Spinal cord (tissue), 10 donors: ENCODE results near the gene PSMA5. TPM values are rescaled to one million over a fixed set of nuclear protein-coding genes. Genes with fewer than 3 reads are reported as not detected.

Experiments
- DNase-seq, 6 donors: peaks; one replicate each; pipeline versions ENCODE4 v3.0.0 to v3.0.0-alpha.2; 2013 to 2015; ENCODE audit warnings: low spot score in 6 of 6, low read depth in 4 of 6
- H3K27ac ChIP-seq: one replicate; pipeline ENCODE4 v1.5.1; 2013; ENCODE audit warnings: low read depth, low read length, control low read depth
- H3K27me3 ChIP-seq: one replicate; pipeline ENCODE4 v1.6.1; 2013; ENCODE audit warnings: low read length; ENCODE audit not compliant: control insufficient read depth, insufficient read depth
- H3K36me3 ChIP-seq: one replicate; pipeline ENCODE4 v1.6.1; 2013; ENCODE audit warnings: low read length; ENCODE audit not compliant: control insufficient read depth, insufficient read depth
- H3K4me1 ChIP-seq: one replicate; pipeline ENCODE4 v1.6.1; 2013; ENCODE audit warnings: low read length; ENCODE audit not compliant: control insufficient read depth, insufficient read depth
- H3K4me3 ChIP-seq: one replicate; pipeline ENCODE4 v1.5.1; 2013; ENCODE audit warnings: low read depth, low read length, control low read depth
- H3K9me3 ChIP-seq: one replicate; pipeline ENCODE4 v1.6.1; 2013; ENCODE audit warnings: low read length; ENCODE audit not compliant: control insufficient read depth, insufficient read depth
- WGBS: methylation state at CpG from one replicate; pipeline ENCODE4 v1.1.5; 2013; ENCODE audit warnings: missing lambda C conversion rate; ENCODE audit not compliant: insufficient coverage; 5-methylcytosine and 5-hydroxymethylcytosine counted together
- polyA plus RNA-seq, 2 donors: library from polyadenylated mRNA; unstranded; fragments of 120-200 nt; gene quantifications; one replicate each; pipeline ENCODE4 v1.2.1, GENCODE V29; 2013; ENCODE audit not compliant: insufficient read length in 2 of 2
- total RNA-seq, 2 donors: library from RNA; depleted of rRNA in 1 of 2; stranded (reverse); fragments of 120-200 nt in 1 of 2; fragments of >200 nt in 1 of 2; gene quantifications; one replicate each; pipeline versions ENCODE4 v1.2.3 to v1.2.4, GENCODE V29; 2013 to 2014
- donor health status: healthy.

Gene PSMA5
- total and polyA plus RNA-seq, 4 donors, result 33.3 to 86.0 (median 68.8) TPM

DNA sequence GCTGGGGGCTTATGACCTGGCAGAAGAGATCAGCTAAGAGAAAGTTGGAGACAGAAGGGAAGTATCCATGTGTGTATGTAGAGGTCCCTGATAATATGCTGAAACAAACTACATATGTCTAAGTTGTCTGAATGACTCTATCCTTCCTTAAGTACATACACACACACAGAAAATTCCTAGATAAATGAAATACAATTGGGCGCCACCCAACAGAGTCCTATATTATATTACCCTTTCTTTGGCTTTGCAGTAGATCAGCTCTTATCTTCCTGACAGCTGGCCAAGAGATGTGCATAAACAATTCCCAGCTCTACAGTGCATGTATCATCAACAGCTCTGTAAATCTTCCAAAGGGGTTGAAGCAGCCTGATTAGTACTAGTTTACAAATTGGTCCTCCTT lies 68.6 kb downstream of the PSMA5 start:
- no peaks in the 10 kb centered on the region for H3K4me1 ChIP-seq
- no peaks in the 10 kb centered on the region for H3K9me3 ChIP-seq
- 80% methylated on average over 1 of the region's 1 CpG for WGBS
- no peaks in the 10 kb centered on the region for H3K27me3 ChIP-seq
- no peaks in the 10 kb centered on the region for H3K36me3 ChIP-seq
- H3K4me3 ChIP-seq, result no peak overlapping the region
- no peak overlapping the region for H3K27ac ChIP-seq
- DNase-seq, result peak in 1 of 6 donors; percentile 38

DNA sequence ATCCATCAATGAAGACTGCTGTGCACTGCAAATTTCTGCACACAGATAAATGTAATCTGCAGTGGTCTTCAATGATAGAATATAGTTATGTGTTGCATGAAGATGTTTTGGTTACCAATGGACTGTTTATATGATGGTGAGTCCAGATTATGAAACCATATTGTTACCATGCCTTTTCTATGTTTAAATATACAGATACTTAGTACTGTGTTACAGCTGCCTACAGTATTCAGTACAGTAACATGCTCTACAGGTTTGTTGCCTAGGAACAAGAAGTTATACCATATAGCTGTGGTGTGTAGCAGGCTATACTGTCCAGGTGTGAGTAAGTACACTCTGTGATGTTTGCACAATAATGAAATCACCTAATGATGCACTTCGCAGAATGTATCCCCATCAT lies 69.3 kb downstream of the PSMA5 start:
- Histone ChIP-seq H3K4me3 (no peak overlapping the region), H3K4me1 (no peaks in the 10 kb centered on the region), H3K9me3 (no peaks in the 10 kb centered on the region), H3K36me3 (peaks cover under 1% of the 10 kb centered on the region), H3K27ac (no peak overlapping the region), H3K27me3 (no peaks in the 10 kb centered on the region)
- WGBS, result no CpG with 5 or more reads among the region's 1 CpG
- DNase-seq, result no peak

DNA sequence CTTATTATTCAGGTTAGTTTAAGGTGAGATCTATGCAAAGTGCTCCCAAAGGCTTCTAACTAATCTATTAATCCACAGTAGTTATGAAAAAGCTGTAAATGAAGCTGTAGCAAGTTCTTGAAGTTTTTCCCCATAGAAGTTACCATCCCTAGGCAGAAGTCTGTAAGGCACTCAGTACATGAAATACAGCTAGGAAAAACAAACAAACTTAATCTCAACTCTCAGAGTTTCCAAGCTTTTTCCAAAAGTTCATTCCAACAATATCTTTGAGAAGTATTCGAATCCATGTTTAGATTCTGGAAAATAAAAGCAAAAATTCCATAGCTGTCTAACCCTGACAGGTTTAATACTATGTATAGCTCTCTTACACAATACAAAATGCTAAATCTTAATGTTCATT lies 69.7 kb downstream of the PSMA5 start:
- peaks cover 4% of the 10 kb centered on the region for H3K36me3 ChIP-seq
- no peak overlapping the region for H3K4me3 ChIP-seq
- H3K27ac ChIP-seq, result no peak overlapping the region
- no CpG with 5 or more reads among the region's 1 CpG for WGBS
- no peak for DNase-seq
- H3K27me3 ChIP-seq, result no peaks in the 10 kb centered on the region
- no peaks in the 10 kb centered on the region for H3K4me1 ChIP-seq
- H3K9me3 ChIP-seq, result no peaks in the 10 kb centered on the region

DNA sequence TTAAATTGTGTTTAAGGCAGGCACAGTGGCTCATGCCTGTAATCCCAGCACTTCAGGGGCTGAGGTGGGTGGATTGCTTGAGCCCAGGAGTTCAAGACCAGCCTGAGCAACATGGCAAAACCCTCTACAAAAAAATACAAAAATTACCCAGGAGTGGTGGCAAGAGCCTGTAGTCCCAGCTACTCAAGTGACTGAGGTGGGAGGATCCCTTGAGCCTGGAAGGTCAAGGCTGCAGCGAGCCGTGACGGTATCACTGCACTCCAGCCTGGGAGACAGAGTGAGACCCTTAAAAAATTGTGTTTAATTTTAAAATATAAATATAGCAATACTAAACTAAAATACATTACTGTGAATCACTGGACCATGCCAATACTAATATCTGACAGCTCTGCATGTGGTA lies 71.3 kb downstream of the PSMA5 start:
- H3K36me3 ChIP-seq, result peaks cover 10% of the 10 kb centered on the region
- H3K27me3 ChIP-seq, result no peaks in the 10 kb centered on the region
- WGBS, result no CpG with 5 or more reads among the region's 3 CpGs

DNA sequence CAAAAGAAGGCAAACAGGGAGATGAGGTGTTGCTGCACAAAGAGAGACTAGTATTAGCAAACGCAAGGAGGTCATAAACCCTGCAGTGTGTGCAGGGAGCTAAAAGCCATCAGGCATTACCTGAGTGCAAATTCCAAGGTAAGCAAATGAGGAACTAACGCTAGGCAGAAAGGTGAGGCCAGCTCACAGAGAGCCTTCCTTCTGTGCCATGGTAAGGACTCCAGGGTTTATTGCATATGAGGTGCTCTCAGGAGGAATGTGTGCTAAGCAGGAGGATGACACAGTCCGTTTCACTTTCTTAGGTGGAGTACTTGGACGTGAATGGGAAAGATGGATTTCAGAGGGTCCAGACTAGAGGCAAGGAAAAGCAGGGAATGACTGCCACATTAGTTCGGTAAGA lies 74.8 kb downstream of the PSMA5 start:
- Histone ChIP-seq H3K36me3 (peaks cover 30% of the 10 kb centered on the region), H3K4me1 (no peaks in the 10 kb centered on the region), H3K9me3 (no peaks in the 10 kb centered on the region), H3K27me3 (no peaks in the 10 kb centered on the region), H3K4me3 (no peak overlapping the region), H3K27ac (no peak overlapping the region)
- DNase-seq, result no peak
- 91% methylated on average over 5 of the region's 5 CpGs for WGBS

More for the DNA sequence above, 71.3 kb downstream of the PSMA5 start:
- Histone ChIP-seq H3K27ac (no peak overlapping the region), H3K4me3 (no peak overlapping the region), H3K9me3 (no peaks in the 10 kb centered on the region), H3K4me1 (no peaks in the 10 kb centered on the region)
- no peak for DNase-seq

DNA sequence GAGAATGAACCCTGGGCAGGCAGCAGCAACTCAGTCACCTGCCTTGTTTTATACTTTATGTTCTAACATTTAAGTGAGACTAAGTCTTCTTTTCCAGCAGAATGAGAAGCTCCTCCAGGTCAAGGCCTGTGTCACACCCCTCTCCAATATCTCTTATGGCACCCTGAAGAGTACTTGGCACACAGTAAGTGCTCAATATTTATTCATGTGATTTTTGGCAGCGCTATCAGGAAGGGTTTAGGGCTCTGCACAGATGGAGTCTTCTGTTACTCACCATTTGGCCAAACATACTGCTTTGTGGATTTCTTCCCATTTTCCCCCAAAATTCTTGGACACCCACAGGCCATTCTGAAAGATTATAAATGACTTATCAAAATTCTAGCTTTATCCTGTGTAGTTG lies 75.6 kb downstream of the PSMA5 start:
- Histone ChIP-seq H3K4me1 (no peaks in the 10 kb centered on the region), H3K9me3 (no peaks in the 10 kb centered on the region), H3K27me3 (no peaks in the 10 kb centered on the region), H3K27ac (no peak overlapping the region), H3K36me3 (peaks cover 36% of the 10 kb centered on the region), H3K4me3 (no peak overlapping the region)
- DNase-seq, result peak in 1 of 6 donors; percentile 53
- 83% methylated on average over 1 of the region's 1 CpG for WGBS

DNA sequence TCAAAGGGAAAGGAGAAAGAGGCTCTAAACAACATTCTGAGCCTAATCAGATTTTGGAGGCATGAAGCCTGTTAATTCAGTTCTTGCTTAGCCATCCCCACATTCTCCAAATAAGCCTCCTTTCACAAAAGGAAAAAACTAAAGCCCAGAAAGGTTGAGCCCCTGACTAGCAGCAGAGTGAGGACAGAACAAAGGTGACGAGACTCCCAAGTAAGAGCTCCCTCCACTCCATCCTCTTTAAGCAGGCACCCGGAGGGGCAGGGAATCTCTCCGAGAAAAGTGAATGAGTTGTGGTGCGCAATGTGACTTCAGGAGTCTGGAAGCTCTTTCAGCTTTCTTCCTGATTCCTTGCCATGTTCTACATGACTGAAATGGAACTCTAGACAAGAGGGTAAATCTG lies 76.1 kb downstream of the PSMA5 start:
- no peaks in the 10 kb centered on the region for H3K9me3 ChIP-seq
- H3K4me1 ChIP-seq, result no peaks in the 10 kb centered on the region
- no CpG with 5 or more reads among the region's 4 CpGs for WGBS
- peaks cover 39% of the 10 kb centered on the region for H3K36me3 ChIP-seq
- no peaks in the 10 kb centered on the region for H3K27me3 ChIP-seq
- H3K4me3 ChIP-seq, result no peak overlapping the region
- no peak overlapping the region for H3K27ac ChIP-seq
- DNase-seq, result no peak

Other genes starting within 250 kb of the PSMA5 start
- gene SARS1, start 212.5 kb downstream of the PSMA5 start, total RNA-seq, result 100 to 1,000 TPM; 127 to 150 TPM
- gene SARS1, start 212.5 kb downstream of the PSMA5 start, polyA plus RNA-seq, result 100 to 1,000 TPM; 162 to 164 TPM
- gene CELSR2, start 176.9 kb downstream of the PSMA5 start, total RNA-seq, result 10 to 100 TPM; 13.4 to 32.6 TPM
- 10 to 100 TPM; 74.2 to 77.3 TPM for gene CELSR2, start 176.9 kb downstream of the PSMA5 start, polyA plus RNA-seq
- 10 to 100 TPM in 1 of 2 donors, 1 to 10 TPM in 1; 9.0 to 27.4 TPM for gene PSRC1, start 143.3 kb downstream of the PSMA5 start, total RNA-seq
- gene PSRC1, start 143.3 kb downstream of the PSMA5 start, polyA plus RNA-seq, result 10 to 100 TPM; 36.9 to 37.1 TPM
- under 1 TPM in 1 of 2 donors, not detected in 1; 0.11 TPM for gene MYBPHL, start 119.4 kb downstream of the PSMA5 start, total RNA-seq
- under 1 TPM; 0.22 to 0.68 TPM for gene MYBPHL, start 119.4 kb downstream of the PSMA5 start, polyA plus RNA-seq
- gene SORT1, start 28.5 kb downstream of the PSMA5 start, total RNA-seq, result 10 to 100 TPM; 30.1 to 78.6 TPM
- 10 to 100 TPM; 59.1 to 65.3 TPM for gene SORT1, start 28.5 kb downstream of the PSMA5 start, polyA plus RNA-seq
- gene SYPL2, start 40.1 kb upstream of the PSMA5 start, total RNA-seq, result under 1 TPM; 0.10 to 0.72 TPM
- 1 to 10 TPM in 1 of 2 donors, under 1 TPM in 1; 0.79 to 1.1 TPM for gene SYPL2, start 40.1 kb upstream of the PSMA5 start, polyA plus RNA-seq
- 1 to 10 TPM; 1.6 to 7.1 TPM for gene ATXN7L2, start 57.5 kb upstream of the PSMA5 start, total RNA-seq
- gene ATXN7L2, start 57.5 kb upstream of the PSMA5 start, polyA plus RNA-seq, result 10 to 100 TPM; 15.8 to 17.1 TPM
- 1 to 10 TPM; 4.7 to 6.1 TPM for gene CYB561D1, start 67.6 kb upstream of the PSMA5 start, total RNA-seq
- 1 to 10 TPM; 7.4 to 8.5 TPM for gene CYB561D1, start 67.6 kb upstream of the PSMA5 start, polyA plus RNA-seq
- 10 to 100 TPM; 12.6 to 18.9 TPM for gene AMIGO1, start 83.3 kb upstream of the PSMA5 start, total RNA-seq
- 10 to 100 TPM; 17.7 to 18.0 TPM for gene AMIGO1, start 83.3 kb upstream of the PSMA5 start, polyA plus RNA-seq
- gene GPR61, start 113.4 kb upstream of the PSMA5 start, total RNA-seq, result 10 to 100 TPM in 1 of 2 donors, 1 to 10 TPM in 1; 2.9 to 10.3 TPM
- 10 to 100 TPM in 1 of 2 donors, 1 to 10 TPM in 1; 8.0 to 11.9 TPM for gene GPR61, start 113.4 kb upstream of the PSMA5 start, polyA plus RNA-seq
- gene GNAI3, start 122.2 kb upstream of the PSMA5 start, total RNA-seq, result 10 to 100 TPM; 10.3 to 13.0 TPM
- gene GNAI3, start 122.2 kb upstream of the PSMA5 start, polyA plus RNA-seq, result 1 to 10 TPM; 8.4 to 9.8 TPM
- gene GNAT2, start 193.2 kb upstream of the PSMA5 start, total RNA-seq, result under 1 TPM in 1 of 2 donors, not detected in 1; 0.33 TPM
- not detected for gene GNAT2, start 193.2 kb upstream of the PSMA5 start, polyA plus RNA-seq
- gene AMPD2, start 193.4 kb upstream of the PSMA5 start, total RNA-seq, result 10 to 100 TPM; 54.3 to 56.4 TPM
- 100 to 1,000 TPM; 100 to 113 TPM for gene AMPD2, start 193.4 kb upstream of the PSMA5 start, polyA plus RNA-seq
- gene GSTM4, start 229.7 kb upstream of the PSMA5 start, total RNA-seq, result 10 to 100 TPM; 24.5 to 24.7 TPM
- gene GSTM4, start 229.7 kb upstream of the PSMA5 start, polyA plus RNA-seq, result 10 to 100 TPM; 45.0 to 48.6 TPM
- 10 to 100 TPM; 50.6 to 86.2 TPM for gene GSTM2, start 241.6 kb upstream of the PSMA5 start, total RNA-seq
- 100 to 1,000 TPM; 184 to 212 TPM for gene GSTM2, start 241.6 kb upstream of the PSMA5 start, polyA plus RNA-seq